ENCODE data around the gene MAML3.

GRCh38 chr4:140156529-140157171 is 2.7 kb upstream of the MAML3 start:
- TF ChIP-seq CTCF (IDR thresholded peaks at IDR 0.05; ENCODE audit: poor library complexity) (no peak), EZH2phosphoT487 (IDR thresholded peaks at IDR 0.05; ENCODE audit: low read depth, severe bottlenecking, unreplicated experiment) (no peak), EZH2 (IDR thresholded peaks at IDR 0.05; ENCODE audit: borderline replicate concordance) (no peak)

Measured in hepatocyte (in vitro differentiated cells).